ENCODE results near the gene CENPB.
"Not testable (repeated sequence)": the region's sequence is repeated elsewhere in the genome, so short reads cannot be mapped to it uniquely, and the experiment has no call there.

Gene CENPB

GRCh38 chr20:3811467-3812258 is 25.1 kb upstream of the CENPB start:
- DNase-seq (ENCODE audit: low read depth, low spot score) = peak; percentile 84

- no peak for DNase-seq (ENCODE audit: low read depth, low spot score)
Measured at GRCh38 chr20:3808544-3808943, 22.0 kb upstream of the CENPB start.

- no peak for DNase-seq (ENCODE audit: low read depth, low spot score)
Measured at GRCh38 chr20:3804781-3805180, 18.2 kb upstream of the CENPB start.

GRCh38 chr20:3804254-3804751 is 17.8 kb upstream of the CENPB start:
- DNase-seq (ENCODE audit: low read depth, low spot score) = no peak

GRCh38 chr20:3803854-3804253 is 17.3 kb upstream of the CENPB start:
- no peak for DNase-seq (ENCODE audit: low read depth, low spot score)

- no peak for DNase-seq (ENCODE audit: low read depth, low spot score)
Measured at GRCh38 chr20:3803289-3803688, 16.7 kb upstream of the CENPB start.

GRCh38 chr20:3802524-3803239 is 16.1 kb upstream of the CENPB start:
- no peak for DNase-seq (ENCODE audit: low read depth, low spot score)

- no peak for DNase-seq (ENCODE audit: low read depth, low spot score)
Measured at GRCh38 chr20:3801846-3802245, 15.3 kb upstream of the CENPB start.

GRCh38 chr20:3801299-3801698 is 14.8 kb upstream of the CENPB start:
- no peak for DNase-seq (ENCODE audit: low read depth, low spot score)

GRCh38 chr20:3800878-3801260 is 14.3 kb upstream of the CENPB start:
- DNase-seq (ENCODE audit: low read depth, low spot score) = no peak

GRCh38 chr20:3800256-3800877 is 13.8 kb upstream of the CENPB start:
- no peak for DNase-seq (ENCODE audit: low read depth, low spot score)

GRCh38 chr20:3798908-3799248 is 12.3 kb upstream of the CENPB start:
- DNase-seq (ENCODE audit: low read depth, low spot score) = no peak

- DNase-seq (ENCODE audit: low read depth, low spot score) = no peak
Measured at GRCh38 chr20:3798373-3798768, 11.8 kb upstream of the CENPB start.

GRCh38 chr20:3797592-3798372 is 11.2 kb upstream of the CENPB start:
- no peak for DNase-seq (ENCODE audit: low read depth, low spot score)

GRCh38 chr20:3797226-3797545 is 10.6 kb upstream of the CENPB start:
- no peak for DNase-seq (ENCODE audit: low read depth, low spot score)

- no peak for DNase-seq (ENCODE audit: low read depth, low spot score)
Measured at GRCh38 chr20:3796477-3797225, 10.1 kb upstream of the CENPB start.

GRCh38 chr20:3795511-3796468 is 9.2 kb upstream of the CENPB start, which contains the start of gene CDC25B:
Gene CDC25B, plus strand, starts transcription at chr20:3796310. Its CDS starts 222 bp downstream, at chr20:3796532.
- DNase-seq (ENCODE audit: low read depth, low spot score) = peak; percentile 79

GRCh38 chr20:3794701-3795420 is 8.3 kb upstream of the CENPB start:
- no peak for DNase-seq (ENCODE audit: low read depth, low spot score)

GRCh38 chr20:3794168-3794567 is 7.6 kb upstream of the CENPB start:
- not testable (repeated sequence) for DNase-seq (ENCODE audit: low read depth, low spot score)
